Osteoblast (primary cell): ENCODE data around the gene SHB. TPM values are rescaled to one million over a fixed set of nuclear protein-coding genes. Genes with fewer than 3 reads are reported as not detected.

Experiments
- DNase-seq: peaks from one replicate; pipeline ENCODE4 v3.0.0; 2011; ENCODE audit warnings: low spot score, mixed read lengths; ENCODE audit not compliant: insufficient read length; ENCODE audit errors: missing footprints
- H2AFZ ChIP-seq: 2 replicates; pipeline ENCODE4 v1.6.0; 2011; ENCODE audit warnings: mild to moderate bottlenecking, low read length
- H3K27ac ChIP-seq: 2 replicates; pipeline ENCODE4 v1.5.1; 2011; ENCODE audit warnings: mild to moderate bottlenecking, low read depth, low read length, moderate library complexity
- H3K27me3 ChIP-seq: 2 replicates; pipeline ENCODE4 v1.6.0; 2012; ENCODE audit warnings: mild to moderate bottlenecking, control low read depth, inconsistent platforms, low read length, moderate library complexity; ENCODE audit not compliant: insufficient read depth
- H3K36me3 ChIP-seq: 2 replicates; pipeline ENCODE4 v1.5.1; 2011; ENCODE audit warnings: mild to moderate bottlenecking, low read length, control low read depth, moderate library complexity; ENCODE audit not compliant: insufficient read depth
- H3K4me1 ChIP-seq: 2 replicates; pipeline ENCODE4 v1.5.1; 2011; ENCODE audit warnings: mild to moderate bottlenecking, low read length, control low read depth, moderate library complexity; ENCODE audit not compliant: insufficient read depth
- H3K4me2 ChIP-seq: 2 replicates; pipeline ENCODE4 v1.6.0; 2011; ENCODE audit warnings: mild to moderate bottlenecking, low read length; ENCODE audit not compliant: insufficient read depth
- H3K4me3 ChIP-seq: fragments of 200-600 bp; sonication (generic); 3 replicates; pipeline ENCODE4 v1.5.1; 2012; ENCODE audit warnings: mild to moderate bottlenecking, low read length, inconsistent platforms; ENCODE audit not compliant: insufficient read depth
- H3K79me2 ChIP-seq: 2 replicates; pipeline ENCODE4 v1.6.0; 2012; ENCODE audit warnings: mild to moderate bottlenecking, low read length, control low read depth, inconsistent platforms; ENCODE audit not compliant: insufficient read depth
- H3K9me3 ChIP-seq: 2 replicates; pipeline ENCODE4 v1.5.1; 2011; ENCODE audit warnings: low read depth, low read length, control low read depth
- H4K20me1 ChIP-seq: 2 replicates; pipeline ENCODE4 v1.6.0; 2012; ENCODE audit warnings: mild to moderate bottlenecking, low read length, control low read depth; ENCODE audit not compliant: insufficient read depth
- CTCF ChIP-seq: IDR thresholded peaks from 2 replicates; pipeline ENCODE4 v1.5.1; 2011; ENCODE audit warnings: mild to moderate bottlenecking, low read depth, low read length, moderate library complexity; ENCODE audit errors: extremely low read depth
- total RNA-seq: library from RNA; depleted of rRNA; stranded (reverse); fragments of >200 nt; gene quantifications from 2 replicates; pipeline ENCODE4 v1.2.3, GENCODE V29; 2012

The SHB gene
- total RNA-seq, 1 donor = 9.4 TPM

GRCh38 chr9:37916471-37917312, 152.3 kb downstream of the SHB start:
- Histone ChIP-seq H3K27me3 (no peaks in the 10 kb centered on the region), H3K36me3 (peaks cover 16% of the 10 kb centered on the region), H3K27ac (no peak overlapping the region), H2AFZ (no peak overlapping the region), H3K79me2 (no peaks in the 10 kb centered on the region), H4K20me1 (no peaks in the 10 kb centered on the region), H3K4me1 (no peaks in the 10 kb centered on the region), H3K4me3 (no peak overlapping the region), H3K9me3 (no peaks in the 10 kb centered on the region), H3K4me2 (no peak overlapping the region)
- no peak for TF ChIP-seq CTCF
- peak; percentile 66 for DNase-seq

- no peak overlapping the region for H3K4me3 ChIP-seq
- H3K4me2 ChIP-seq = no peak overlapping the region
- no peaks in the 10 kb centered on the region for H3K4me1 ChIP-seq
- H3K27ac ChIP-seq = no peak overlapping the region
- no peaks in the 10 kb centered on the region for H3K27me3 ChIP-seq
- H3K79me2 ChIP-seq = no peaks in the 10 kb centered on the region
- no peak for TF ChIP-seq CTCF
- H4K20me1 ChIP-seq = no peaks in the 10 kb centered on the region
- no peaks in the 10 kb centered on the region for H3K9me3 ChIP-seq
- H2AFZ ChIP-seq = no peak overlapping the region
- peaks cover 16% of the 10 kb centered on the region for H3K36me3 ChIP-seq
- DNase-seq = peak; percentile 46
These were observed 153.0 kb downstream of the SHB start for GRCh38 chr9:37915911-37916470.

- H4K20me1 ChIP-seq = no peaks in the 10 kb centered on the region
- TF ChIP-seq CTCF = no peak
- H3K4me3 ChIP-seq = no peak overlapping the region
- no peak overlapping the region for H3K27ac ChIP-seq
- DNase-seq = peak; percentile 57
- no peaks in the 10 kb centered on the region for H3K9me3 ChIP-seq
- no peak overlapping the region for H3K4me2 ChIP-seq
- H3K36me3 ChIP-seq = peaks cover 15% of the 10 kb centered on the region
- H3K27me3 ChIP-seq = no peaks in the 10 kb centered on the region
- H3K4me1 ChIP-seq = no peaks in the 10 kb centered on the region
- H2AFZ ChIP-seq = no peak overlapping the region
- no peaks in the 10 kb centered on the region for H3K79me2 ChIP-seq
These were observed 154.2 kb downstream of the SHB start for GRCh38 chr9:37914701-37915358.

GRCh38 chr9:37914154-37914551, 154.9 kb downstream of the SHB start:
- H3K9me3 ChIP-seq = no peaks in the 10 kb centered on the region
- H4K20me1 ChIP-seq = no peaks in the 10 kb centered on the region
- H3K4me2 ChIP-seq = no peak overlapping the region
- DNase-seq = peak; percentile 68
- H2AFZ ChIP-seq = no peak overlapping the region
- no peak overlapping the region for H3K27ac ChIP-seq
- no peak overlapping the region for H3K4me3 ChIP-seq
- no peaks in the 10 kb centered on the region for H3K4me1 ChIP-seq
- no peaks in the 10 kb centered on the region for H3K27me3 ChIP-seq
- no peak for TF ChIP-seq CTCF
- H3K36me3 ChIP-seq = peaks cover 11% of the 10 kb centered on the region
- no peaks in the 10 kb centered on the region for H3K79me2 ChIP-seq
